Testis (tissue), 3 donors: ENCODE measurements around the gene KIAA0513. TPM values are rescaled to one million over a fixed set of nuclear protein-coding genes. Genes with fewer than 3 reads are reported as not detected.
A peak's percentile ranks its signal among the peaks of the same experiment; 100 is the strongest.

Source experiments
- DNase-seq: peaks from one replicate; pipeline ENCODE4 v3.0.0-alpha.2; 2019
- H3K27ac ChIP-seq, 2 donors: fragments of 200-600 bp; sonication (generic); one replicate each; pipeline ENCODE4 v1.5.1; 2019
- H3K27me3 ChIP-seq: fragments of 200-600 bp; sonication (generic); one replicate; pipeline ENCODE4 v1.5.1; 2019
- H3K36me3 ChIP-seq: fragments of 200-600 bp; sonication (generic); one replicate; pipeline ENCODE4 v1.5.1; 2017; ENCODE audit warnings: low read depth; ENCODE audit errors: missing control alignments
- H3K4me1 ChIP-seq: fragments of 200-600 bp; sonication (generic); one replicate; pipeline ENCODE4 v1.5.1; 2019
- H3K4me3 ChIP-seq, 2 donors: fragments of 200-600 bp; sonication (generic); one replicate each; pipeline ENCODE4 v1.5.1; 2017 to 2019
- H3K9me3 ChIP-seq: fragments of 200-600 bp; sonication (generic); one replicate; pipeline ENCODE4 v1.5.1; 2017
- POLR2A ChIP-seq: fragments of 450-650 bp; IDR thresholded peaks from one replicate; pipeline ENCODE4 v1.6.1; 2017; ENCODE audit warnings: antibody characterized with exemption, mild to moderate bottlenecking, moderate library complexity
- WGBS, 2 donors: methylation state at CpG; one replicate each; pipeline ENCODE4 v1.1.5; 2018; 5-methylcytosine and 5-hydroxymethylcytosine counted together
- intact Hi-C: fragments of 100-400 bp; cut with DNase I; formaldehyde crosslinking; loops from one replicate; pipeline ENCODE4 v1.15.1; 2023; ENCODE audit warnings: low total_unique reads
- polyA plus RNA-seq: library from polyadenylated mRNA; stranded (reverse); fragments of 350-450 nt; fragmentation: Illumina TruSeq; extraction: RNeasy Lipid Tissue Mini Kit (QIAGEN cat#74804); gene quantifications from one replicate; pipeline ENCODE4 v1.2.3, GENCODE V29; 2014; ENCODE audit warnings: low read depth, low replicate concordance; ENCODE audit not compliant: insufficient read depth
- total RNA-seq, 2 donors: library from RNA; depleted of rRNA; stranded (reverse); fragments of >200 nt; gene quantifications; one replicate each; pipeline ENCODE4 v1.2.3, GENCODE V29; 2016
- TF ChIP-seq, protein P1 (sequence below), 3 experiments: fragments of 450-650 bp in 2 of 3; fragments of 200-600 bp in 1 of 3; sonication (generic) in 1 of 3; IDR thresholded peaks; one replicate each; pipeline ENCODE4 v1.5.1; 2016 to 2019; ENCODE audit warnings: antibody characterized with exemption in 3 of 3, mild to moderate bottlenecking in 2 of 3, moderate library complexity in 1 of 3

Gene KIAA0513
- total and polyA plus RNA-seq, 3 donors from 2014 or later = 9.8 to 18.7 (median 18.4) TPM

GRCh38 chr16:85003076-85003475 lies 24.5 kb upstream of the KIAA0513 start:
- Histone ChIP-seq H3K9me3 (no peaks in the 10 kb centered on the region), H3K27ac (peak overlapping the region in 1 of 2 donors; percentile 78), H3K4me3 (no peak overlapping the region), H3K36me3 (no peaks in the 10 kb centered on the region), H3K27me3 (no peaks in the 10 kb centered on the region), H3K4me1 (peaks cover 23% of the 10 kb centered on the region)
- 78 to 86% methylated on average over 13 of the region's 13 CpGs for WGBS, 2 donors
- intact Hi-C loops = no loop called here
- no peak for DNase-seq
- TF ChIP-seq POLR2A = no peak
- TF ChIP-seq, protein P1, sequence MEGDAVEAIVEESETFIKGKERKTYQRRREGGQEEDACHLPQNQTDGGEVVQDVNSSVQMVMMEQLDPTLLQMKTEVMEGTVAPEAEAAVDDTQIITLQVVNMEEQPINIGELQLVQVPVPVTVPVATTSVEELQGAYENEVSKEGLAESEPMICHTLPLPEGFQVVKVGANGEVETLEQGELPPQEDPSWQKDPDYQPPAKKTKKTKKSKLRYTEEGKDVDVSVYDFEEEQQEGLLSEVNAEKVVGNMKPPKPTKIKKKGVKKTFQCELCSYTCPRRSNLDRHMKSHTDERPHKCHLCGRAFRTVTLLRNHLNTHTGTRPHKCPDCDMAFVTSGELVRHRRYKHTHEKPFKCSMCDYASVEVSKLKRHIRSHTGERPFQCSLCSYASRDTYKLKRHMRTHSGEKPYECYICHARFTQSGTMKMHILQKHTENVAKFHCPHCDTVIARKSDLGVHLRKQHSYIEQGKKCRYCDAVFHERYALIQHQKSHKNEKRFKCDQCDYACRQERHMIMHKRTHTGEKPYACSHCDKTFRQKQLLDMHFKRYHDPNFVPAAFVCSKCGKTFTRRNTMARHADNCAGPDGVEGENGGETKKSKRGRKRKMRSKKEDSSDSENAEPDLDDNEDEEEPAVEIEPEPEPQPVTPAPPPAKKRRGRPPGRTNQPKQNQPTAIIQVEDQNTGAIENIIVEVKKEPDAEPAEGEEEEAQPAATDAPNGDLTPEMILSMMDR (IDR thresholded peaks at IDR 0.05) = no peak

DNA sequence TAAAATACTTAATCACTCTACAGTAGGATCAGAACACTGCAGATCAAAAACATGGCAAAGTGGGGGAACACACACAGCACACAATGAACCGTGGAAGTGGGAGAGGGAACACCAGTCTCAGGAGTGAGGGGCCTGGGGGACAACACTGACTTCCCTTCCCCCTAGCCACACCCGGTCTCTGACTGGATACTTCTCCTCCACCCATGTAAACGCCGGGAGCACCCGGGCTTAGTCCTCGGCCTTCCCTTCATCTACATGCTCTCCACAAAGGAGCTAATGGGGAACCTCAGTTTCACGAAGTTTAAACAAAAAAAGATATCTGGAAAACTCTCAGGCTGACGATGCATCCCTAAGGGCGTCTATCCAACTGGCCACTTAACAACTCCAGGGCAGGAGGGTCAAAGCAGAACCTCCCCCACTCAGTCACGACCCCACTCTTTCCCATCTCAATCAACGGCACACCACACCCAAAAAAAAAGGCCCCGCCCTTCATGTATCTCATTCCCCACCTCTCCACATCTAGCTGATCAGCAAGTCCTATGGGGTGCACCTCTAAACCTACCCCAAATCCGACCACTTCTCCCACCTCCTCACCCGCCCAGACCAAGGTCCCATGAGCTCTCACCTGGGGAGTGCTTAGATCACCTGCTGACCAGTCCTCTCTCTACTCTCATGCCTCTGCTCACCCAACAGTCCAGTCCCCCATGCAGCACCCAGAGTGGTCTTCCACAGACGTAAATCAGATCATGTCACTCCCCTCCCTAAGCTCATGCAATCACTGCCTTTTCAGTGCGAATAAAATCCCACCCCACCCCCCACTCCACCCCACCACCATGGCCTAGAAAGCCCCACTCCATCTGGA lies 23.6 kb upstream of the KIAA0513 start:
- DNase-seq = no peak
- TF ChIP-seq POLR2A = no peak
- TF ChIP-seq, protein P1 (IDR thresholded peaks at IDR 0.05) = no peak
- Histone ChIP-seq H3K27me3 (no peaks in the 10 kb centered on the region), H3K4me1 (peaks cover 23% of the 10 kb centered on the region), H3K36me3 (no peaks in the 10 kb centered on the region), H3K27ac (peak overlapping the region in 1 of 2 donors; percentile 78), H3K9me3 (no peaks in the 10 kb centered on the region), H3K4me3 (no peak overlapping the region)
- 70 to 79% methylated on average over 16 of the region's 16 CpGs for WGBS, 2 donors
- intact Hi-C loops = no loop called here

DNA sequence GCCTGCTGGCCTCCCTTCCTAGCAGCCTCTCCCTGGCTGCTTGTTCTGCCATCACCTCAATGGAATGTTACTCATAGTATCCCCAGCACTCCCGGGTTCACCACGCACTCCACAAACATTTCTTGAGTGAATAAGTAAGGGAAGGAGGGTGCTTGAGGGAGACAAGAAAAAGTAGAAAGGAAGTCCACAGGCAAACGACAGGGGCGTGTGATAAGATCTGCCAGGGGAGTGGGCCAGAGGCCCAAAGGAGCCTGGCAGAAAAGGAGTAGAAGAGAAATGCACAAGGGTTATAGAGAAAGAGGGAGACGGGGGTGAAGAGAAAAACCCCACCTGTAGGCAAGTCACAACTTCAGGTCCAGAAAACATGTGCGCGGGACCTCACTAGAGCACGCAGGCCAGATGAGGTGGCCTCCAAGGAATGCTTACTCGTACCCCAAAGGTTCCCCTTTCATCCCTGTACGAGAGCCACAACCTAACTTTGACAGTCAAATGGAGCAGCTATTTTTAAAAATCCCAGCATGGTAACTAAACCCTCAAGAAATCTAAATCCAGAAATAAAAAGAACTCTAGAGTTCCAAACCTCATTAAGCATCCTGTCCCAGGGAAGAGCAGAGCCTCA lies 22.9 kb upstream of the KIAA0513 start:
- H3K4me1 ChIP-seq = peaks cover 23% of the 10 kb centered on the region
- no peak overlapping the region for H3K4me3 ChIP-seq
- no peaks in the 10 kb centered on the region for H3K9me3 ChIP-seq
- 67 to 73% methylated on average over 10 of the region's 10 CpGs for WGBS, 2 donors
- no peaks in the 10 kb centered on the region for H3K36me3 ChIP-seq
- no peak for TF ChIP-seq POLR2A
- TF ChIP-seq, protein P1 (IDR thresholded peaks at IDR 0.05) = no peak
- no peak for DNase-seq
- intact Hi-C loops = no loop called here
- H3K27me3 ChIP-seq = no peaks in the 10 kb centered on the region
- peak overlapping the region; percentile 15 to 78 for H3K27ac ChIP-seq

GRCh38 chr16:85005285-85006069 lies 22.1 kb upstream of the KIAA0513 start:
- H3K4me1 ChIP-seq = peaks cover 30% of the 10 kb centered on the region
- no peaks in the 10 kb centered on the region for H3K36me3 ChIP-seq
- H3K27ac ChIP-seq = peak overlapping the region; percentile 15 to 78
- intact Hi-C loops = no loop called here
- no peaks in the 10 kb centered on the region for H3K9me3 ChIP-seq
- H3K27me3 ChIP-seq = no peaks in the 10 kb centered on the region
- TF ChIP-seq, protein P1 (IDR thresholded peaks at IDR 0.05) = no peak
- no peak for TF ChIP-seq POLR2A
- 55 to 61% methylated on average over 11 of the region's 11 CpGs for WGBS, 2 donors
- H3K4me3 ChIP-seq = no peak overlapping the region
- DNase-seq = peak; percentile 63
